HepG2 (cell line): ENCODE data around the gene HRCT1. TPM values are rescaled to one million over a fixed set of nuclear protein-coding genes. Genes with fewer than 3 reads are reported as not detected.

Experiments
- ATF2 ChIP-seq: sonication (generic); formaldehyde crosslinking; IDR thresholded peaks from 2 replicates; pipeline ENCODE4 v1.4.0; 2020; ENCODE audit warnings: missing genetic modification reagents
- DMAP1 ChIP-seq: IDR thresholded peaks from 2 replicates; pipeline ENCODE4 v1.6.1; 2016
- ELF3 ChIP-seq: IDR thresholded peaks from 2 replicates; pipeline ENCODE4 v1.6.1; 2016; ENCODE audit warnings: missing genetic modification reagents, missing compliant biosample characterization
- FLYWCH1 ChIP-seq: sonication (generic); formaldehyde crosslinking; IDR thresholded peaks from 2 replicates; pipeline ENCODE4 v1.8.1; 2023; ENCODE audit warnings: mild to moderate bottlenecking, missing genetic modification reagents
- GATAD2A ChIP-seq: IDR thresholded peaks from 2 replicates; pipeline ENCODE4 v1.6.1; 2016
- GPN1 ChIP-seq: sonication (generic); formaldehyde crosslinking; IDR thresholded peaks from 2 replicates; pipeline ENCODE4 v1.5.1; 2020; ENCODE audit warnings: missing genetic modification reagents, borderline replicate concordance
- HOXA3 ChIP-seq: sonication (generic); formaldehyde crosslinking; IDR thresholded peaks from 2 replicates; pipeline ENCODE4 v1.5.0; 2020; ENCODE audit warnings: missing genetic modification reagents
- MIER2 ChIP-seq: IDR thresholded peaks from 2 replicates; pipeline ENCODE4 v1.6.1; 2016; ENCODE audit warnings: missing biosample characterization, missing genetic modification reagents
- NR2C2 ChIP-seq: sonication (generic); formaldehyde crosslinking; IDR thresholded peaks from 2 replicates; pipeline ENCODE4 v1.4.0; 2020; ENCODE audit warnings: missing genetic modification reagents, mild to moderate bottlenecking, moderate library complexity, borderline replicate concordance
- PHF20 ChIP-seq: sonication (generic); formaldehyde crosslinking; IDR thresholded peaks from 2 replicates; pipeline ENCODE4 v1.5.0; 2020; ENCODE audit warnings: mild to moderate bottlenecking, missing genetic modification reagents
- POGZ ChIP-seq: sonication (generic); formaldehyde crosslinking; IDR thresholded peaks from 2 replicates; pipeline ENCODE4 v1.4.0; 2020; ENCODE audit warnings: mild to moderate bottlenecking, missing genetic modification reagents
- SMAD1 ChIP-seq: sonication (generic); formaldehyde crosslinking; IDR thresholded peaks from 2 replicates; pipeline ENCODE4 v1.4.0; 2020; ENCODE audit warnings: missing genetic modification reagents, low read depth, mild to moderate bottlenecking, borderline replicate concordance
- SMC3 ChIP-seq: IDR thresholded peaks from 2 replicates; pipeline ENCODE4 v1.6.1; 2011; ENCODE audit warnings: low read length, improper control_type of control experiment
- TEAD3 ChIP-seq: optimal IDR thresholded peaks from 2 replicates; pipeline ENCODE3; 2016; ENCODE audit warnings: borderline replicate concordance
- THAP11 ChIP-seq: IDR thresholded peaks from 2 replicates; pipeline ENCODE4 v1.6.1; 2016; ENCODE audit warnings: missing biosample characterization, missing genetic modification reagents
- polyA plus RNA-seq, 8 experiments: library from polyadenylated mRNA; depleted of rRNA in 3 of 8; stranded (reverse) in 7 of 8; unstranded in 1 of 8; fragments of >200 nt; fragmentation: Illumina TruSeq in 4 of 8; extraction: Trizol in 4 of 8; gene quantifications; 2 replicates each; pipeline versions ENCODE4 v1.2.1 to v1.2.3, GENCODE V29; 2011 to 2016; ENCODE audit warnings: low read depth in 4 of 8, missing spikeins in 1 of 8, mixed read lengths in 1 of 8; ENCODE audit not compliant: insufficient read depth in 1 of 8
- total RNA-seq, 5 experiments: library from RNA; depleted of rRNA; stranded (reverse); fragments of >200 nt; fragmentation: Illumina TruSeq; extraction: Trizol; gene quantifications; 2 replicates each; pipeline ENCODE4 v1.2.3, GENCODE V29; 2016; ENCODE audit warnings: low read depth in 1 of 5
- TF ChIP-seq, protein P1 (sequence below): sonication (generic); formaldehyde crosslinking; IDR thresholded peaks from 2 replicates; pipeline ENCODE4 v1.4.0; 2020; ENCODE audit warnings: missing genetic modification reagents, borderline replicate concordance

The HRCT1 gene
- total and polyA plus RNA-seq, 2 of the 13 experiments (the other 11 are each of a cell fraction or from before 2014, with no cell fraction given): 0.13 TPM; not detected in 1

- TF ChIP-seq ATF2 (CRISPR knock-in tag) (peak; percentile 40; the same call in 1 of the 2 replicates), THAP11 (CRISPR knock-in tag) (peak; percentile 78), FLYWCH1 (CRISPR knock-in tag) (no peak), TEAD3 (peak; percentile 24), ELF3 (CRISPR knock-in tag) (peak; percentile 17; the same call in 1 of the 2 replicates), PHF20 (CRISPR knock-in tag) (peak; percentile 82), GATAD2A (peak; percentile 54), DMAP1 (CRISPR knock-in tag) (0 out of 2 replicates have a peak, but pooled peaks have one; percentile 21), MIER2 (CRISPR knock-in tag) (peak; percentile 75), SMAD1 (CRISPR knock-in tag) (0 out of 2 replicates have a peak, but pooled peaks have one; percentile 47), SMC3 (peak; percentile 81), NR2C2 (CRISPR knock-in tag) (peak; percentile 37; the same call in 1 of the 2 replicates), GPN1 (CRISPR knock-in tag) (no peak), HOXA3 (CRISPR knock-in tag) (peak; percentile 51; the same call in 1 of the 2 replicates), POGZ (peak; percentile 71)
- TF ChIP-seq, protein P1, sequence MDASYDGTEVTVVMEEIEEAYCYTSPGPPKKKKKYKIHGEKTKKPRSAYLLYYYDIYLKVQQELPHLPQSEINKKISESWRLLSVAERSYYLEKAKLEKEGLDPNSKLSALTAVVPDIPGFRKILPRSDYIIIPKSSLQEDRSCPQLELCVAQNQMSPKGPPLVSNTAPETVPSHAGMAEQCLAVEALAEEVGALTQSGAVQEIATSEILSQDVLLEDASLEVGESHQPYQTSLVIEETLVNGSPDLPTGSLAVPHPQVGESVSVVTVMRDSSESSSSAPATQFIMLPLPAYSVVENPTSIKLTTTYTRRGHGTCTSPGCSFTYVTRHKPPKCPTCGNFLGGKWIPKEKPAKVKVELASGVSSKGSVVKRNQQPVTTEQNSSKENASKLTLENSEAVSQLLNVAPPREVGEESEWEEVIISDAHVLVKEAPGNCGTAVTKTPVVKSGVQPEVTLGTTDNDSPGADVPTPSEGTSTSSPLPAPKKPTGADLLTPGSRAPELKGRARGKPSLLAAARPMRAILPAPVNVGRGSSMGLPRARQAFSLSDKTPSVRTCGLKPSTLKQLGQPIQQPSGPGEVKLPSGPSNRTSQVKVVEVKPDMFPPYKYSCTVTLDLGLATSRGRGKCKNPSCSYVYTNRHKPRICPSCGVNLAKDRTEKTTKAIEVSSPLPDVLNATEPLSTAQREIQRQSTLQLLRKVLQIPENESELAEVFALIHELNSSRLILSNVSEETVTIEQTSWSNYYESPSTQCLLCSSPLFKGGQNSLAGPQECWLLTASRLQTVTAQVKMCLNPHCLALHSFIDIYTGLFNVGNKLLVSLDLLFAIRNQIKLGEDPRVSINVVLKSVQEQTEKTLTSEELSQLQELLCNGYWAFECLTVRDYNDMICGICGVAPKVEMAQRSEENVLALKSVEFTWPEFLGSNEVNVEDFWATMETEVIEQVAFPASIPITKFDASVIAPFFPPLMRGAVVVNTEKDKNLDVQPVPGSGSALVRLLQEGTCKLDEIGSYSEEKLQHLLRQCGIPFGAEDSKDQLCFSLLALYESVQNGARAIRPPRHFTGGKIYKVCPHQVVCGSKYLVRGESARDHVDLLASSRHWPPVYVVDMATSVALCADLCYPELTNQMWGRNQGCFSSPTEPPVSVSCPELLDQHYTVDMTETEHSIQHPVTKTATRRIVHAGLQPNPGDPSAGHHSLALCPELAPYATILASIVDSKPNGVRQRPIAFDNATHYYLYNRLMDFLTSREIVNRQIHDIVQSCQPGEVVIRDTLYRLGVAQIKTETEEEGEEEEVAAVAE: 0 out of 2 replicates have a peak, but pooled peaks have one; percentile 48
Measured at GRCh38 chr9:35945341-35946018, 39.5 kb downstream of the HRCT1 start (continued).
